ENCODE data around the gene ARMC9.
"Not testable (repeated sequence)": the region's sequence is repeated elsewhere in the genome, so short reads cannot be mapped to it uniquely, and the experiment has no call there.

ARMC9 gene

GRCh38 chr2:231367178-231367577 lies 168.7 kb downstream of the ARMC9 start:
- no peak for DNase-seq (ENCODE audit: low read depth)

- no peak for DNase-seq (ENCODE audit: low read depth)
Observed at GRCh38 chr2:231369580-231370428, 171.4 kb downstream of the ARMC9 start.

- no peak for DNase-seq (ENCODE audit: low read depth)
Observed at GRCh38 chr2:231370429-231370748, 172.0 kb downstream of the ARMC9 start.

- no peak for DNase-seq (ENCODE audit: low read depth)
Observed at GRCh38 chr2:231370749-231371429, 172.5 kb downstream of the ARMC9 start.

GRCh38 chr2:231371430-231372054 lies 173.1 kb downstream of the ARMC9 start:
- no peak for DNase-seq (ENCODE audit: low read depth)

GRCh38 chr2:231372326-231372725 lies 173.9 kb downstream of the ARMC9 start:
- no peak for DNase-seq (ENCODE audit: low read depth)

- no peak for DNase-seq (ENCODE audit: low read depth)
Observed at GRCh38 chr2:231373184-231373583, 174.8 kb downstream of the ARMC9 start.

- no peak for DNase-seq (ENCODE audit: low read depth)
Observed at GRCh38 chr2:231373786-231374349, 175.4 kb downstream of the ARMC9 start.

GRCh38 chr2:231374771-231375170 lies 176.3 kb downstream of the ARMC9 start:
- no peak for DNase-seq (ENCODE audit: low read depth)

- not testable (repeated sequence) for DNase-seq (ENCODE audit: low read depth)
Observed at GRCh38 chr2:231375994-231376615, 177.7 kb downstream of the ARMC9 start.

GRCh38 chr2:231376857-231377256 lies 178.4 kb downstream of the ARMC9 start:
- DNase-seq (ENCODE audit: low read depth) = no peak

- no peak for DNase-seq (ENCODE audit: low read depth)
Observed at GRCh38 chr2:231378026-231378722, 179.7 kb downstream of the ARMC9 start.

- DNase-seq (ENCODE audit: low read depth) = no peak
Observed at GRCh38 chr2:231379266-231380215, 181.1 kb downstream of the ARMC9 start.

- DNase-seq (ENCODE audit: low read depth) = no peak
Observed at GRCh38 chr2:231380307-231380706, 181.9 kb downstream of the ARMC9 start.

- DNase-seq (ENCODE audit: low read depth) = no peak
Observed at GRCh38 chr2:231380991-231381847, 182.8 kb downstream of the ARMC9 start.

- no peak for DNase-seq (ENCODE audit: low read depth)
Observed at GRCh38 chr2:231382116-231382515, 183.7 kb downstream of the ARMC9 start.

- no peak for DNase-seq (ENCODE audit: low read depth)
Observed at GRCh38 chr2:231383416-231384108, 185.1 kb downstream of the ARMC9 start.

GRCh38 chr2:231384109-231384435 lies 185.6 kb downstream of the ARMC9 start:
- DNase-seq (ENCODE audit: low read depth) = no peak

GRCh38 chr2:231384970-231385369 lies 186.5 kb downstream of the ARMC9 start:
- no peak for DNase-seq (ENCODE audit: low read depth)

Data from stimulated activated CD8-positive, alpha-beta memory T cell treated with anti-CD3 and anti-CD28 coated beads, Interleukin-15, amount 100 ng/mL, for 1 hour (primary cell).